Gastrocnemius medialis (tissue), 4 donors: ENCODE data around the gene UBL7. TPM values are rescaled to one million over a fixed set of nuclear protein-coding genes. Genes with fewer than 3 reads are reported as not detected.

Experiments
- ATAC-seq, 2 donors: fragments of 150-250 bp; one replicate each; pipeline ENCODE4 v1.9.1; 2016
- DNase-seq, 2 donors: peaks; one replicate each; pipeline ENCODE4 v3.0.0-alpha.2; 2019
- H3K27ac ChIP-seq, 4 donors: fragments of 200-600 bp; sonication (generic); 1 replicate in 1 of 4; 2 replicates in 3 of 4; pipeline ENCODE4 v1.5.1; 2016 to 2018; ENCODE audit warnings: mild to moderate bottlenecking in 2 of 4, moderate library complexity in 1 of 4
- H3K27me3 ChIP-seq, 3 donors: fragments of 200-600 bp; sonication (generic) in 2 of 3; 1 replicate in 1 of 3; 2 replicates in 2 of 3; pipeline versions ENCODE4 v1.5.1 to v1.6.0; 2016 to 2019; ENCODE audit warnings: mild to moderate bottlenecking in 1 of 3, moderate library complexity in 1 of 3
- H3K36me3 ChIP-seq, 2 donors: fragments of 200-600 bp; sonication (generic) in 1 of 2; one replicate each; pipeline ENCODE4 v1.5.1; 2017 to 2018
- H3K4me1 ChIP-seq, 2 donors: fragments of 200-600 bp; sonication (generic) in 1 of 2; one replicate each; pipeline ENCODE4 v1.5.1; 2016 to 2017; ENCODE audit warnings: mild to moderate bottlenecking in 2 of 2
- H3K4me3 ChIP-seq, 4 donors: fragments of 200-600 bp; sonication (generic) in 3 of 4; 1 replicate in 1 of 4; 2 replicates in 3 of 4; pipeline ENCODE4 v1.5.1; 2016 to 2019; ENCODE audit warnings: mild to moderate bottlenecking in 2 of 4
- H3K9me3 ChIP-seq, 3 donors: fragments of 200-600 bp; sonication (generic) in 2 of 3; 1 replicate in 1 of 3; 2 replicates in 2 of 3; pipeline ENCODE4 v1.5.1; 2016 to 2019
- CTCF ChIP-seq, 5 experiments: fragments of 450-650 bp in 3 of 5; fragments of 200-600 bp in 2 of 5; sonication (generic) in 2 of 5; IDR thresholded peaks in 4 of 5; conservative IDR thresholded peaks in 1 of 5; 1 replicate in 4 of 5; 2 replicates in 1 of 5; pipeline ENCODE4 v1.5.1; 2016 to 2019; ENCODE audit warnings: antibody characterized with exemption in 5 of 5, mild to moderate bottlenecking in 3 of 5, moderate library complexity in 3 of 5
- POLR2A ChIP-seq, 2 donors: fragments of 450-650 bp; IDR thresholded peaks; one replicate each; pipeline ENCODE4 v1.6.1; 2017; ENCODE audit warnings: antibody characterized with exemption in 2 of 2, mild to moderate bottlenecking in 2 of 2, moderate library complexity in 2 of 2
- in situ Hi-C, 4 donors: fragments of 200-750 bp; cut with MboI; loops; one replicate each; pipeline versions ENCODE4 v1.15.0 to v1.8.0; 2017; ENCODE audit warnings: low sequenced_read_pairs in 4 of 4
- intact Hi-C: fragments of 100-400 bp; cut with DNase I; formaldehyde crosslinking; loops from one replicate; pipeline ENCODE4 v1.15.1; 2023; ENCODE audit warnings: low total_unique reads
- total RNA-seq, 4 donors: library from RNA; depleted of rRNA; stranded (reverse); fragments of >200 nt; gene quantifications; one replicate each; pipeline versions ENCODE4 v1.1.0 to v1.2.3, GENCODE V29; 2016

Gene UBL7
- total RNA-seq, 4 donors from 2014 or later, result 66.4 to 139 (median 83.2) TPM

GRCh38 chr15:74454764-74455500 lies 6.0 kb downstream of the UBL7 start:
- no peaks in the 10 kb centered on the region for H3K9me3 ChIP-seq
- peaks cover 0 to 67% of the 10 kb centered on the region in 2 donors for H3K36me3 ChIP-seq
- intact Hi-C loops (no loop called here), in situ Hi-C loops (loop anchor here in 2 of 4 donors (10.0 to 25.0 kb wide), 3 partner anchors 80 to 468 kb away; partner anchors contain the start of genes CLK3 (in 1 of the 2), PML (in 1 of the 2) and STOML1 (in 1 of the 2))
- H3K27me3 ChIP-seq, result no peaks in the 10 kb centered on the region
- peak overlapping the region in 1 of 4 donors; percentile 23 for H3K27ac ChIP-seq
- TF ChIP-seq POLR2A (IDR thresholded peaks at IDR 0.05) (no peak), CTCF (IDR thresholded peaks at IDR 0.05 in 4 of 5, conservative IDR thresholded peaks at IDR 0.05 in 1 of 5) (no peak)
- ATAC-seq, result no peak
- DNase-seq, result no peak
- peaks cover 1 to 2% of the 10 kb centered on the region in 2 donors for H3K4me1 ChIP-seq
- H3K4me3 ChIP-seq, result no peak overlapping the region

GRCh38 chr15:74453925-74454763 lies 6.8 kb downstream of the UBL7 start:
- TF ChIP-seq CTCF (IDR thresholded peaks at IDR 0.05 in 4 of 5, conservative IDR thresholded peaks at IDR 0.05 in 1 of 5) (no peak), POLR2A (IDR thresholded peaks at IDR 0.05) (no peak)
- DNase-seq (no peak), ATAC-seq (no peak)
- Histone ChIP-seq H3K4me3 (no peak overlapping the region), H3K27me3 (no peaks in the 10 kb centered on the region), H3K36me3 (peaks cover 0 to 75% of the 10 kb centered on the region in 2 donors), H3K4me1 (no peaks in the 10 kb centered on the region), H3K27ac (peak overlapping the region in 3 of 4 donors; percentile 13 to 23 (median 13)), H3K9me3 (no peaks in the 10 kb centered on the region)
- in situ Hi-C loops, result loop anchor here in 2 of 4 donors (10.0 to 25.0 kb wide), 3 partner anchors 81 to 467 kb away; partner anchors contain the start of genes CLK3 (in 1 of the 2), PML (in 1 of the 2) and STOML1 (in 1 of the 2)
- intact Hi-C loops, result no loop called here

GRCh38 chr15:74451861-74452835 lies 8.8 kb downstream of the UBL7 start:
- Histone ChIP-seq H3K4me1 (no peaks in the 10 kb centered on the region), H3K9me3 (no peaks in the 10 kb centered on the region), H3K4me3 (no peak overlapping the region), H3K27me3 (no peaks in the 10 kb centered on the region), H3K36me3 (peaks cover 0 to 86% of the 10 kb centered on the region in 2 donors), H3K27ac (no peak overlapping the region)
- in situ Hi-C loops, result loop anchor here in 2 of 4 donors (10.0 to 25.0 kb wide), 3 partner anchors 83 to 465 kb away; partner anchors contain the start of genes CLK3 (in 1 of the 2), PML (in 1 of the 2) and STOML1 (in 1 of the 2)
- intact Hi-C loops, result no loop called here
- no peak for TF ChIP-seq CTCF (IDR thresholded peaks at IDR 0.05 in 4 of 5, conservative IDR thresholded peaks at IDR 0.05 in 1 of 5)
- TF ChIP-seq POLR2A (IDR thresholded peaks at IDR 0.05), result no peak
- DNase-seq, result no peak
- no peak for ATAC-seq

GRCh38 chr15:74451322-74451721 lies 9.6 kb downstream of the UBL7 start:
- TF ChIP-seq CTCF (IDR thresholded peaks at IDR 0.05 in 4 of 5, conservative IDR thresholded peaks at IDR 0.05 in 1 of 5) (no peak), POLR2A (IDR thresholded peaks at IDR 0.05) (no peak)
- no peaks in the 10 kb centered on the region for H3K9me3 ChIP-seq
- H3K36me3 ChIP-seq, result peaks cover 0 to 94% of the 10 kb centered on the region in 2 donors
- H3K27ac ChIP-seq, result no peak overlapping the region
- ATAC-seq (no peak), DNase-seq (no peak)
- no peak overlapping the region for H3K4me3 ChIP-seq
- no peaks in the 10 kb centered on the region for H3K4me1 ChIP-seq
- intact Hi-C loops (no loop called here), in situ Hi-C loops (loop anchor here in 2 of 4 donors (10.0 to 25.0 kb wide), 3 partner anchors 83 to 464 kb away; partner anchors contain the start of genes CLK3 (in 1 of the 2), PML (in 1 of the 2) and STOML1 (in 1 of the 2))
- H3K27me3 ChIP-seq, result no peaks in the 10 kb centered on the region
